Peyer's patch (tissue), 4 donors: Measurements from ENCODE around the gene OR9A2. TPM values are rescaled to one million over a fixed set of nuclear protein-coding genes. Genes with fewer than 3 reads are reported as not detected.
"Not testable (repeated sequence)": the region's sequence is repeated elsewhere in the genome, so short reads cannot be mapped to it uniquely, and the experiment has no call there.

ENCODE experiments used
- DNase-seq, 3 donors: peaks; one replicate each; pipeline ENCODE4 v3.0.0-alpha.2; 2017 to 2019
- H3K27ac ChIP-seq, 4 donors: fragments of 200-600 bp; sonication (generic); one replicate each; pipeline ENCODE4 v1.5.1; 2016 to 2019
- H3K27me3 ChIP-seq, 2 donors: fragments of 200-600 bp; sonication (generic); one replicate each; pipeline ENCODE4 v1.5.1; 2019
- H3K36me3 ChIP-seq, 3 donors: fragments of 200-600 bp; sonication (generic); one replicate each; pipeline ENCODE4 v1.5.1; 2016 to 2019
- H3K4me1 ChIP-seq, 4 donors: fragments of 200-600 bp; sonication (generic); one replicate each; pipeline ENCODE4 v1.5.1; 2016 to 2019
- H3K4me3 ChIP-seq, 4 donors: fragments of 200-600 bp; sonication (generic); 1 replicate in 3 of 4; 2 replicates in 1 of 4; pipeline ENCODE4 v1.5.1; 2016 to 2019; ENCODE audit warnings: mild to moderate bottlenecking in 1 of 4
- H3K9me3 ChIP-seq, 4 donors: fragments of 200-600 bp; sonication (generic); one replicate each; pipeline ENCODE4 v1.5.1; 2016 to 2019; ENCODE audit warnings: mild to moderate bottlenecking in 1 of 4
- POLR2A ChIP-seq, 2 donors: fragments of 450-650 bp; IDR thresholded peaks; one replicate each; pipeline ENCODE4 v1.5.1; 2017; ENCODE audit warnings: antibody characterized with exemption in 2 of 2, mild to moderate bottlenecking in 2 of 2, moderate library complexity in 2 of 2
- total RNA-seq, 4 donors: library from RNA; depleted of rRNA; stranded (reverse); fragments of >200 nt; gene quantifications; one replicate each; pipeline ENCODE4 v1.1.0, GENCODE V29; 2016
- TF ChIP-seq, protein P1 (sequence below), 6 experiments: fragments of 450-650 bp in 4 of 6; fragments of 200-600 bp in 2 of 6; sonication (generic) in 1 of 6; IDR thresholded peaks; one replicate each; pipeline ENCODE4 v1.5.1; 2017 to 2019; ENCODE audit warnings: antibody characterized with exemption in 6 of 6, mild to moderate bottlenecking in 3 of 6, moderate library complexity in 1 of 6

Gene OR9A2
- total RNA-seq, 4 donors from 2014 or later: not detected

- no peak overlapping the region for H3K27ac ChIP-seq
- TF ChIP-seq POLR2A (IDR thresholded peaks at IDR 0.05): no peak
- TF ChIP-seq, protein P1, sequence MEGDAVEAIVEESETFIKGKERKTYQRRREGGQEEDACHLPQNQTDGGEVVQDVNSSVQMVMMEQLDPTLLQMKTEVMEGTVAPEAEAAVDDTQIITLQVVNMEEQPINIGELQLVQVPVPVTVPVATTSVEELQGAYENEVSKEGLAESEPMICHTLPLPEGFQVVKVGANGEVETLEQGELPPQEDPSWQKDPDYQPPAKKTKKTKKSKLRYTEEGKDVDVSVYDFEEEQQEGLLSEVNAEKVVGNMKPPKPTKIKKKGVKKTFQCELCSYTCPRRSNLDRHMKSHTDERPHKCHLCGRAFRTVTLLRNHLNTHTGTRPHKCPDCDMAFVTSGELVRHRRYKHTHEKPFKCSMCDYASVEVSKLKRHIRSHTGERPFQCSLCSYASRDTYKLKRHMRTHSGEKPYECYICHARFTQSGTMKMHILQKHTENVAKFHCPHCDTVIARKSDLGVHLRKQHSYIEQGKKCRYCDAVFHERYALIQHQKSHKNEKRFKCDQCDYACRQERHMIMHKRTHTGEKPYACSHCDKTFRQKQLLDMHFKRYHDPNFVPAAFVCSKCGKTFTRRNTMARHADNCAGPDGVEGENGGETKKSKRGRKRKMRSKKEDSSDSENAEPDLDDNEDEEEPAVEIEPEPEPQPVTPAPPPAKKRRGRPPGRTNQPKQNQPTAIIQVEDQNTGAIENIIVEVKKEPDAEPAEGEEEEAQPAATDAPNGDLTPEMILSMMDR (IDR thresholded peaks at IDR 0.05): no peak
Measured at GRCh38 chr7:142992427-142992826, 34.5 kb downstream of the OR9A2 start.

GRCh38 chr7:142984297-142984696, 42.6 kb downstream of the OR9A2 start:
- TF ChIP-seq, protein P1 (IDR thresholded peaks at IDR 0.05): no peak
- TF ChIP-seq POLR2A (IDR thresholded peaks at IDR 0.05): no peak
- H3K27me3 ChIP-seq: no peaks in the 10 kb centered on the region
- no peak overlapping the region for H3K27ac ChIP-seq
- H3K4me1 ChIP-seq: no peaks in the 10 kb centered on the region
- DNase-seq: no peak
- no peaks in the 10 kb centered on the region for H3K9me3 ChIP-seq
- H3K4me3 ChIP-seq: no peak overlapping the region
- no peaks in the 10 kb centered on the region for H3K36me3 ChIP-seq

More at GRCh38 chr7:142992427-142992826, 34.5 kb downstream of the OR9A2 start:
- no peak for DNase-seq
- H3K4me3 ChIP-seq: no peak overlapping the region
- H3K9me3 ChIP-seq: no peaks in the 10 kb centered on the region
- H3K27me3 ChIP-seq: no peaks in the 10 kb centered on the region
- H3K4me1 ChIP-seq: no peaks in the 10 kb centered on the region
- H3K36me3 ChIP-seq: no peaks in the 10 kb centered on the region

DNA sequence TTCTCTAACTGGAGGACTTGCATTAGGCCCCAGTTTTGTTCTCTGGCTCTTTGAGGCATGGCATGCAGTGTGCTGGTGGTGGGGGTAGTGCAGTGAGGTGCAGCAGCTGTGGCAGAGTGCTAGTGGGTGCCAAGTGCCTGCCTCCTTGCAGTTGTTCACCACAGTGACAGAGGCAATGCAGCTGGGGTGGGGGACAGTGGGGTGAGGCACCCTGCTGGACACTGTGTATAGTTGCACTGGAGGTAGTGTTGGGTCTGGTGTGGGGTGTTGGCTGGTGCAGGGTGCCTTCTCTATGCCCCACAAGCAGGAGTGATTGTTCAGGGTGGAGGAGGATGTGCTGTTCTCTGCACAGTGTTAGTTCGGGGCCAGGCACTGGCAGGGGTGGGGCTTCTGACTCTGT, 43.1 kb downstream of the OR9A2 start:
- no peaks in the 10 kb centered on the region for H3K4me1 ChIP-seq
- no peak for DNase-seq
- no peak overlapping the region for H3K4me3 ChIP-seq
- H3K9me3 ChIP-seq: no peaks in the 10 kb centered on the region
- H3K27ac ChIP-seq: no peak overlapping the region
- no peak for TF ChIP-seq POLR2A (IDR thresholded peaks at IDR 0.05)
- TF ChIP-seq, protein P1 (IDR thresholded peaks at IDR 0.05): no peak
- no peaks in the 10 kb centered on the region for H3K36me3 ChIP-seq
- no peaks in the 10 kb centered on the region for H3K27me3 ChIP-seq

GRCh38 chr7:142978402-142978801, 48.5 kb downstream of the OR9A2 start:
- not testable (repeated sequence) for H3K27me3 ChIP-seq, H3K4me1 ChIP-seq

More at GRCh38 chr7:142978402-142978801, 48.5 kb downstream of the OR9A2 start:
- H3K27ac ChIP-seq, H3K4me3 ChIP-seq, H3K36me3 ChIP-seq, DNase-seq, H3K9me3 ChIP-seq: not testable (repeated sequence)

Other genes with a start within 250 kb of the OR9A2 start
- 10 to 100 TPM in 1 of 4 donors, 1 to 10 TPM in 2, under 1 TPM in 1; 0.53 to 19.0 (median 5.5) TPM for gene EPHB6, start 172.1 kb downstream of the OR9A2 start, total RNA-seq
- gene TRPV6, start 141.4 kb downstream of the OR9A2 start, total RNA-seq: 1 to 10 TPM in 1 of 4 donors, under 1 TPM in 3; 0.19 to 2.5 (median 0.82) TPM
- under 1 TPM in 1 of 4 donors, not detected in 3; 0.83 TPM for gene TRPV5, start 93.4 kb downstream of the OR9A2 start, total RNA-seq
- not detected for gene LLCFC1, start 87.6 kb downstream of the OR9A2 start, total RNA-seq
- gene KEL, start 64.8 kb downstream of the OR9A2 start, total RNA-seq: not detected
- not detected for gene OR6V1, start 25.2 kb upstream of the OR9A2 start, total RNA-seq
- not detected for gene PIP, start 104.9 kb upstream of the OR9A2 start, total RNA-seq
- gene TAS2R39, start 156.3 kb upstream of the OR9A2 start, total RNA-seq: not detected
- gene TAS2R40, start 194.9 kb upstream of the OR9A2 start, total RNA-seq: not detected
- 100 to 1,000 TPM; 202 to 580 (median 484) TPM for gene GSTK1, start 236.3 kb upstream of the OR9A2 start, total RNA-seq